ENCODE data around the gene UBR2. TPM values are rescaled to one million over a fixed set of nuclear protein-coding genes. Genes with fewer than 3 reads are reported as not detected.
A peak's percentile ranks its signal among the peaks of the same experiment; 100 is the strongest.
"Not testable (repeated sequence)": the region's sequence is repeated elsewhere in the genome, so short reads cannot be mapped to it uniquely, and the experiment has no call there.

UBR2 gene
- total and polyA plus RNA-seq, 7 donors: 9.4 to 40.2 (median 33.6) TPM

DNA sequence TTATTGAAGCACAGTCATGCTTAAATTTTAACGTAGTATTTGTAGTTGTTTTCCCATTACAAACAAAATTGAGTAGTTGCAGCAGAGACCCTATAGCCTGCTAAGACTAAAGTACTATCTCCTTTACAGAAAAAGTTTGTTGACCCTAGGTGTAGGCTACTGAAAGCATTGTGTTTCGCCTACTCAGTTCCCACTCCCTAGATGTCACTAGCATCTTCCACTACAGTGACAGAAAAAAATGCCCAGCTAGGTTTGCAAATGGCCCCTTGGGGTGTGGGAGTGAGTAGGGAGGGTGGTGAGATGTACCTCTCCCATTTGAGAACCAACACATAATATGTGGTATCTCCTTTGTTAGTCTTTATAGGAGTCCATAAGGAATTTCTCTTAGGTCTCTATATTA is 34.5 kb downstream of the UBR2 start:
- H3K36me3 ChIP-seq (ENCODE audit: insufficient read depth in 1 of 2, low read depth in 1 of 2): peaks cover 0 to 33% of the 10 kb centered on the region in 2 donors
- 94 to 97% (median 94%) methylated on average over 2 of the region's 2 CpGs for WGBS, 3 donors

DNA sequence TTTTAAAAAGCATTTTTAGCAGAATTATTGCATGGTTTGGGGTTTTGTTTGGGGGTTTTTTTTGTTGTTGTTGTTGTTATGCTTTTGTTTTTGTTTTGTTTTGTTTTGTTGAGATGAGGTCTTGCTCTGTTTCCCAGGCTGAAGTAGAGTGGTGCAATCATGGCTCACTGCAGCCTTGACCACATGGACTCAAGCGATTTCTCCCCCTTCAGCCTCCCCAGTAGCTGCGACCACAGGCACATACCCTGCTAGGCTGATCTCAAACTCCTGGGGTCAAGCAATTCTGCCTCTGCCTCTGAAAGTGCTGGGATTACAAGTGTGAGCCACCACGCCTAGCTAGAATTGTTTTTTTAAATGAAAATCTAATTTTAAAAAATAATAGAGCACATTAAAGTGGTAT is 35.7 kb downstream of the UBR2 start:
- TF ChIP-seq, protein P1, sequence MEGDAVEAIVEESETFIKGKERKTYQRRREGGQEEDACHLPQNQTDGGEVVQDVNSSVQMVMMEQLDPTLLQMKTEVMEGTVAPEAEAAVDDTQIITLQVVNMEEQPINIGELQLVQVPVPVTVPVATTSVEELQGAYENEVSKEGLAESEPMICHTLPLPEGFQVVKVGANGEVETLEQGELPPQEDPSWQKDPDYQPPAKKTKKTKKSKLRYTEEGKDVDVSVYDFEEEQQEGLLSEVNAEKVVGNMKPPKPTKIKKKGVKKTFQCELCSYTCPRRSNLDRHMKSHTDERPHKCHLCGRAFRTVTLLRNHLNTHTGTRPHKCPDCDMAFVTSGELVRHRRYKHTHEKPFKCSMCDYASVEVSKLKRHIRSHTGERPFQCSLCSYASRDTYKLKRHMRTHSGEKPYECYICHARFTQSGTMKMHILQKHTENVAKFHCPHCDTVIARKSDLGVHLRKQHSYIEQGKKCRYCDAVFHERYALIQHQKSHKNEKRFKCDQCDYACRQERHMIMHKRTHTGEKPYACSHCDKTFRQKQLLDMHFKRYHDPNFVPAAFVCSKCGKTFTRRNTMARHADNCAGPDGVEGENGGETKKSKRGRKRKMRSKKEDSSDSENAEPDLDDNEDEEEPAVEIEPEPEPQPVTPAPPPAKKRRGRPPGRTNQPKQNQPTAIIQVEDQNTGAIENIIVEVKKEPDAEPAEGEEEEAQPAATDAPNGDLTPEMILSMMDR (IDR thresholded peaks at IDR 0.05): no peak
- ATAC-seq (no peak), DNase-seq (no peak)
- Histone ChIP-seq H3K9me3 (no peaks in the 10 kb centered on the region), H3K4me3 (no peak overlapping the region), H3K27ac (no peak overlapping the region), H3K27me3 (ENCODE audit: insufficient read depth in 3 of 3, low read length in 2 of 3) (no peaks in the 10 kb centered on the region), H3K36me3 (ENCODE audit: insufficient read depth in 1 of 2, low read depth in 1 of 2) (peaks cover 0 to 36% of the 10 kb centered on the region in 2 donors), H3K4me1 (no peaks in the 10 kb centered on the region)
- WGBS, 3 donors: 90 to 95% (median 91%) methylated on average over 3 of the region's 3 CpGs
- intact Hi-C loops (cut with DNase I): no loop called here

More for the DNA sequence above, 34.5 kb downstream of the UBR2 start:
- TF ChIP-seq, protein P1 (IDR thresholded peaks at IDR 0.05): no peak
- Histone ChIP-seq H3K27me3 (ENCODE audit: insufficient read depth in 3 of 3, low read length in 2 of 3) (no peaks in the 10 kb centered on the region), H3K4me1 (peaks cover 5% of the 10 kb centered on the region), H3K27ac (no peak overlapping the region), H3K4me3 (no peak overlapping the region), H3K9me3 (no peaks in the 10 kb centered on the region)
- intact Hi-C loops (cut with DNase I): no loop called here
- DNase-seq (no peak), ATAC-seq (peak in 1 of 4 donors; percentile 9)

DNA sequence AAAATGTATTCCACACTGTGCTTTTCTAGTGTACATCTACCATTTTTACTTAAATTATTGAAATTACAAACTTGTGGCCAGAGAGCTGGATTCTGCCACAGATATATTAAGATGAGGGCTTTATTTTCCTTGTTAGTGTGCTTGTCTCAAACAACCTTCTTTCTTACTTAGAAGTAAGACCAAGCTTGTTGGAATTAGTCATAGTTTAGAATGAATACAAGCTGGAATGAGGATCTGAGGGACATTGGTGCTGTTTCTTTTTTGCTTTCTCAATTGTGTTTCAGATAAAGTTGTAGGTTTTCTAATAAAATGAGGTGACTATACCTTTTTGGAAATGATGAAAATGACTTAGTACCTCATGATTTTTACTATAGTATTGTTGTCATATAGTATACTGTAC is 40.3 kb downstream of the UBR2 start:
- DNase-seq (no peak), ATAC-seq (no peak)
- Histone ChIP-seq H3K4me1 (no peaks in the 10 kb centered on the region), H3K27ac (no peak overlapping the region), H3K36me3 (ENCODE audit: insufficient read depth in 1 of 2, low read depth in 1 of 2) (peaks cover 0 to 50% of the 10 kb centered on the region in 2 donors), H3K9me3 (no peaks in the 10 kb centered on the region), H3K27me3 (ENCODE audit: insufficient read depth in 3 of 3, low read length in 2 of 3) (no peaks in the 10 kb centered on the region), H3K4me3 (no peak overlapping the region)
- TF ChIP-seq, protein P1 (IDR thresholded peaks at IDR 0.05): no peak
- intact Hi-C loops (cut with DNase I): no loop called here

DNA sequence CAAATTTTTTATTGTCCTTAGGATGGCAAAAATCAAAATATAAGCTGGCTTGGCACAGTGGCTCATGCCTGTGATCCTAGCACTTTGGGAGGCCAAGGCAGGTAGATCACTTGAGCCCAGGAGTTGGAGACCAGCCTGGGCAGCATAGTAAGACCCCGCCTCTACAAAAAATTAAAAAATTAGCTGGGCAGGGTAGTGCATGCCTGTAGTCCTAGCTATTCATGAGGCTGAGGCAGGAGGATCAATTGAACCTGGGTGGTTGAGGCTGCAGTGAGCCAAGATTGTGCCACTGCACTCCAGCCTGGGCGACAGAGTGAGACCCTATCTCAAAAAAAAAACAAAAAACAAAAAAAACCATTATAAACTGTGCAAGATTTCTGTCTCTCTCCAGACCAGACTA is 40.9 kb downstream of the UBR2 start:
- DNase-seq; H3K9me3 ChIP-seq; ATAC-seq; intact Hi-C loops (cut with DNase I); H3K4me1 ChIP-seq; H3K4me3 ChIP-seq; H3K27me3 ChIP-seq (ENCODE audit: insufficient read depth in 3 of 3, low read length in 2 of 3); H3K27ac ChIP-seq: not testable (repeated sequence)
- H3K36me3 ChIP-seq (ENCODE audit: insufficient read depth in 1 of 2, low read depth in 1 of 2): peaks cover 0 to 55% of the 10 kb centered on the region in 2 donors
- 96 to 99% (median 97%) methylated on average over 2 of the region's 2 CpGs for WGBS, 3 donors

DNA sequence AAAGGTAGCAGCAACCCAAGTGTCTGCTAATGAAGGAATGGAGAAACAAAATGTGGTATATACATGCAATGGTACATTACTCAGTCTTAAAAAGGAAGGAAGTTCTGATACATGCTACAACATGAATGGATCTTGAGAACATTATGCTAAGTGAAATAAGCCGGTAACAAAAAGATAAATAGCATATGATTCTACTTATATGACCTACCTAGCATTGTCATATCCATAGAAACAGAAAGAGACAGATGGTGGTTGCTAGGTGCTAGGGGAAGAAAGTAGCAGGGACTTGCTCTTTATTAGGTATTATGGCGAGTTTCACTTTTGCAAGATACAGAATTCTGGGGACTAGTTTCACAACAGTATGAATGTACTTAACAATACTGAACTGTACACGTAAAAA is 46.6 kb downstream of the UBR2 start:
- Histone ChIP-seq H3K27me3 (ENCODE audit: insufficient read depth in 3 of 3, low read length in 2 of 3) (no peaks in the 10 kb centered on the region), H3K27ac (no peak overlapping the region), H3K9me3 (no peaks in the 10 kb centered on the region), H3K4me3 (no peak overlapping the region), H3K36me3 (ENCODE audit: insufficient read depth in 1 of 2, low read depth in 1 of 2) (peaks cover 0 to 90% of the 10 kb centered on the region in 2 donors), H3K4me1 (no peaks in the 10 kb centered on the region)
- 93 to 98% (median 96%) methylated on average over 3 of the region's 3 CpGs for WGBS, 3 donors
- ATAC-seq: no peak
- no peak for DNase-seq
- TF ChIP-seq, protein P1 (IDR thresholded peaks at IDR 0.05): no peak
- intact Hi-C loops (cut with DNase I): no loop called here
